CD4-positive, alpha-beta T cell treated with Interleukin-6 at 100 ng/mL for 8 hours (primary cell): ENCODE results near the gene CCDC33.

ENCODE experiments used
- DNase-seq: peaks from one replicate; pipeline ENCODE4 v3.0.0-alpha.2; 2020; ENCODE audit warnings: mixed read lengths, low spot score

The CCDC33 gene

DNA sequence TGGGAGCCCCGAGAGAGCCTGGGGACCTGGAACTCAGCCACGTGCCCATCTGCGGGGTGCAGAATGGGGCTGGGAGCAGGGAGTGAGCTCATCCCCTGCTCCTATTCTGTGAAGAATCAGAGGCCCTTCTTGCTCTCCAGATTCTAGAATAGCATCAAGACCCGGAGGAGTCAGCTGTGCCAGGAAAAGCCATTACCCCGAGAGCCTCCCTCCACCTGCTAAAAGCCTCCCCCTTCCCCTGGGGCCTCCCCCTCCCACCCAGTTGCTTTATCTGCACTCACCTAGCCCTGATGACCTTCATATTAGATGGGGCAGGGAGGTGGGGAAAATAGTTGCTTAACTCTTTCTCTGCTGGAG is 23.1 kb downstream of the CCDC33 start:
- DNase-seq = no peak

DNA sequence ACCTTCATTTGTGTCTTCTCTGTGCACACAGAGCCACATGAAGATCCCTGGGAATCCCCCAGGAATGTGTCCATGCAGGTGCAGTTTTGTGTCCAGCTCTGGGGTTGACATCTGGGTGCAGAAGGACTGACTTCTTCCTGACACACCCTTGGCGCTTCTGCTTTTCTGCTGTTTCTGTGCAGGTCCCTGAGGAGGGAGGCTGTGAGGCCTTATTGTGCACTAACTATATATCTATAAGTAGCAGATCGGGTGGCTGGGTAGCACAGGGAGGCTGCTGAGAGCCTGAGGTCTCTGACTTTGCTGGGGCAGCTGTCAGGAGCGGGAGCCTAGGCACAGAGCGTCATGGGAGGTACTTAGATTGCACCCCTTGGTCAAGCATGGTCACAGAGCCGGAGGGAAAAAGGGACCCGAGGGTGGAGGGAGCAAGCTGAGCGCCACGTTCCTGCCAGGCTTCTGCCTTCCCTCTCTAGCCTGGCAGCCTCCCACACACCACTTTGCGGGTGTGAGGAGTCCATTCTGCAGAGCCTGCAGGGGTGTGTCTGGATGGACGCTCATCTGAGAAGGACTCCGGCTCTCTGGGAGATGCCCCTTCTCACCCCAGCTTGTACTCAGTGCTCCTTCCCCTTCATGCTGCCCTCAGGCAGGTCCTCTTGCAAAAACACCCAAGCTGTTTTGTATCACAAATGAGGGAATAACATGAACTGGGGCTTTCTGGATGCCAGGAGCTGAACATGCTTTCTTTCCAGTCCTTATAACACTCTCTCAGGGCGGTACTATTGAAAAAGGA is 23.9 kb downstream of the CCDC33 start:
- no peak for DNase-seq

DNA sequence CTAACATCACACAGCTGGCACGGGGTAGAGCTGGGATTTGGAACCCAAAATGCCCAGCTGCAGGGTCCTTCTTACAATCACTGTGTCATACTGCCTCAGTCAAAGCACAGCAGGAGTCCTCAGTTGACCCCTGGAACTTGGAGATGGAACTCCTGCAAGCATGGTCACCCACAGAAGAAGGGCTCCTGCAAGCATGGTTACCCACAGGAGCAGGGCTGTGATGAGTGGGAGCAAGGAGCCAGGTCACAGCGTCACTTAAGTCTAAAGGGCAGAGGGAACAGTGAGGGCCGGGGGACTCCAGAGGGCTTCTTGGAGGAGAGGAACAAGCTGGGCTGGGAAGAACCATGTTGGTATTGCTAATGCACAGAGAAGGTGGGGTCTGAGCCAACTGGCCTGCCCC is 24.9 kb downstream of the CCDC33 start:
- no peak for DNase-seq

DNA sequence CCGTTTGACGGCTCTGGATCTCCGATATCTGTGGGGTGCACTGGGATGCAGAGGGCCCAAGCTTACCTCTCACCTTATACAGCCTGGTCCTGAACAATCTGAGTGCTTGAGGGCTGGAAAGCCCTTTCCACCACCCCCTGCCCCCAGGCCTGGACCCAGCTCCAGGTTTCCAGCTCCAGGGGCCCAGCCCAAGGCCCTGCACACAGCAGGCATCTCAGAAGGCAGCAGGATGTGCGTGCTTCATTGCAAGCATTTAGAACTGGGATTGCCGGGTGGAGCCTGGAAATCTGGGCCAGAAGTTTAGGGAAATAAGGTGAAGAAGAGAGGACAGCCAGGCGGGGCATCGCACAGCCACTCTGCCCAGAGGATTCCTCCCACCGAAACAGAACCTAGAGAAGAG is 25.6 kb downstream of the CCDC33 start:
- DNase-seq = no peak

DNA sequence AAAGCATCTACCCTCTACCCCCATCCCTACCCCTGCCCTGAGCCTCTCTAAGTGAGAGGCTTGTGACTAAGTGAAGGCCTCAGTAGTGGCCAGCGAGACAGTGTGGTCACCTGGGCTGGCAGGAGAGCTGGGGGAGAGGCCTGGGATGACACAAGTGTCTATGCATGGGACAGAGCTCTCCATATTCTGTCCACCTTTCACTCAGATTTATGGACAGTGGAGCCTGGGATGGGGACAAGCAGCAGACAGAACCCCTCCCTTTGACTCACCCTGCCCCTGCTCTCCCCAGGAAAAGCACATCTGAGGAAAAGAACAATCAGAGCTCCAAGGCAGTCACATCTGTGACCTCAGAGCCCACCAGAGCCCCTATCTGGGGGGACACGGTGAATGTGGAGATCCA is 26.0 kb downstream of the CCDC33 start:
- DNase-seq = no peak

DNA sequence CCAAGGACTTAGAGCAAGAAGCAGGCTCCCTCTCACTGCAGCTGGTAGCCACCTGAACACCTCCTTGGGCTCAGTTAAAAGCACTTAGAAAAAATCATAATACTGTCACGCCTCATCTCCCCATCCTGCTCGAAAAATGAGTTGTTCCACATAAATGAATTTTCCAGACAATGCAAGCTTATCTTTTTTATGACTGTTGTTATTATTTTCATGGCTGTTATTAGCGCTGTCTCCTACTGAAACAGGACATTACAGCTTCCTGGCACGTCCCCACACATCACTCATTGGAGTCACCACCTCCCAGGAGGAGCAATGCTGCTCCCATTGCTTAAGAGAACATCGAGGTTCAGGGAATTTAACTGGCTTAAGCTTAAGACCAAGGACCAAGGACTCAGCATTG is 26.5 kb downstream of the CCDC33 start:
- DNase-seq = no peak

DNA sequence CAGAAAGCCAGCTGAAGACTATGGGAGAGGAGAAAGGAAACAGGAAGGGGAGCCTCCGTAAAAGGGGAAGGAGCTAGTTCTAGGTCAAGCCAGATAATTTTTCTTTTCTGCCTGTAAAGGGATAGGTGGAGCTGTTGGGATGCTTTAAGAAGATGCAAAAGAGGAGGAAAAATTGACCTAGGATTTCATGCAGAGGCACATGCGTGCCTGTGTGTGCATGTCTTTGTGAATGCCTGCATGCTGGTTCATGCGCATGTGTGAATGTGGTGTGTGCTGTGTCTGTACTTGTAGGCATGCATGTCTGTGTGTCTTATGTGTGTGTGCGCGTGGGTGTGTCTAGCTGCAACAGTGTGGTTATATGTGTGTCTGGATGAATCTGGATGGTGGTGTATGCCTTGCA is 27.3 kb downstream of the CCDC33 start:
- DNase-seq = no peak

DNA sequence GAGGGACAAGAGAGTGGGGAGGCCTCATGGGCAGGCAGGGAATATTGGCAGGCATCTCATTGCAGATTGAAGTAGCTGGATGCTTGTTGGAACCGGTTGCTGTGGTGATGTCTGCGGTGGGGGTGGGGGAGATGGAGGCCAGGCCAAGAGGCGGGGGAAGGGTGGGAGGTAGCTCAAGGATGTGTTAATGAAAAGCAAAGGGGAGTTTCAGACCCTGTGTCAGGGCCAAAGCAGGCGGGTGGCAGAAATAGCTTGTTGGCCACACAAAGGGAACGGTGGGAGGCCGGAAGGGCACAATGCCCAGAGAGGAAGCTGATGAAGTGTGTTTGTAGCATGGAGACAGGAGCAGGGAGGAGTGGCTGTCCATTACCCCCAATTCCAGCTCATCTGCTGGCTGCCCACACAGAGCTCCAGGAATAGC is 28.0 kb downstream of the CCDC33 start:
- DNase-seq = no peak

DNA sequence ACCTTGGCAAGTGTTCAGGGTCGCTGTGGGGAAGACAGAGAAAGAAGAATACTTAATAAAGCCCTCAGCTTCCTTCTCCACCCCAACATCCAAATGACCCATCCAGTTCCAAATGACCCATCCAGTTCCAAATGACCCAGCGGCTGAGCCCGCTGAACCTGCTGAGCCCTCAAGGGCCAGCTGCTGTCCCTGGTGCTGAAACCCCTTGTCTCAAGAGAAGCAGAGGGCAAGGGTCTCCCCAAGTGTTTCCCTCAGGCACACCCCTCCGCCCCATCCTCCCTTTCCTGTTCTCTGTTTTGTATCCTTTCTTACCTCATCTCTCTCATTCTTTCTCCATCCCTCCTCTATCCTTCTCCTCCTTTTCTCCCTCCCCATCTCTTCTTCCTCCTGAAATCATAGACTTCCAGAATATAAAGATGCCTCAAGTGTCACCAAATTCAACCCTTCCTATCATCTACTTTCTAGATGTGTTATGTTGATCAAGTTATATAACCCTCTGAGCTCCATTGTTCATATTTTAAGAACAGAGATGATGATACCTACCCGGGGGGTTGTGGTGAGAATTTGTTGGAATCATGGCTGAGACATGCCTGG is 29.0 kb downstream of the CCDC33 start:
- no peak for DNase-seq

DNA sequence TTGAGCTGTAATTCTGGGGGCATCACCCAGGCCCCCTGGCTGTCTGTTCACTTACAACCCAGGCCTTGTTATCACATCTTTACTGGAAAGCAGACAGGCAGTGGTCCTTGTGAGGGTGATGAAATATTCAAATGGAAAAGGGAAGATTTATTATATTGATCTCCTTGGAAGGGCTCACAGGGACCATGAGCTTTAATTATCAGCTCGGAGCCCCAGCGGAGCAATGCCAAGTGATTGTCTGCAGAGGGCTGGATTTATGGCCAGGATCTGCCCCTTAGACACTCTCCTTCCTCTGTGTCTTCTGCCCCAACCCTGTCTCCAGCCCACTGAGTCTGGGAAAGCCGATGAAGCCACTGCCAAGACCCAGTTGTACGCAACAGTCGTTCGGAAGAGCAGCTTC is 31.9 kb downstream of the CCDC33 start:
- no peak for DNase-seq

DNA sequence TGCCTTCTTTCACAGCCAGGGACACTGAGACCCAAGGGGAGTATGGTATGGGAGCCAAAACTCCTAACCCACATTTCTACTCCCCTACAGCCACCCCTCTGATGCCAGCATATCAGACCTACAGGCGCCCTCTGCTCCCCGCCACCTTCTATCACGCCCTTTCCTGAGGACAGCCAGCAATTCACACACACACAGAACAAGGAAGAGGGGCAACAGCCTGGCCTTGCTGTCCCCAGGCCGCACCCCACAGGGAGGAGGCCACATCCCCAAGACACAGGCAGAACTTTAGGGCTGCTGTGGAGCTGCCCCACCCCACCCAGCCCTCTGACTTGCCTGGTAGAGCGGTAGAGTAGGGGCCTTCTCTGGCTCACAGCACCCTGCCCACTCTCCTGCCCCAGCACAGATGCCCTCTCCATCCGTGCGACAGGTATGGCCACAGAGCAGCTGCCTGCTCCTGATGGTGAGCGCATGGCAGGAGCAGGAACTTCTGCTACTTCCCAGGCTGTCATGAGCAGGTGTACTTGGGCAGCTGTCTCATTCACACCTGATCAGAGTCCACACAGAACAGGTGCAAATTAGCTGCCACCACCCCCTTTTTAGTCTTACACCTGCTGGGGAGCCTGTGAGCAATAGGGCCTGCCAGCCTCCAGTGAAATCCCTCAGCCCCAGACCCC is 33.4 kb downstream of the CCDC33 start:
- DNase-seq = no peak

DNA sequence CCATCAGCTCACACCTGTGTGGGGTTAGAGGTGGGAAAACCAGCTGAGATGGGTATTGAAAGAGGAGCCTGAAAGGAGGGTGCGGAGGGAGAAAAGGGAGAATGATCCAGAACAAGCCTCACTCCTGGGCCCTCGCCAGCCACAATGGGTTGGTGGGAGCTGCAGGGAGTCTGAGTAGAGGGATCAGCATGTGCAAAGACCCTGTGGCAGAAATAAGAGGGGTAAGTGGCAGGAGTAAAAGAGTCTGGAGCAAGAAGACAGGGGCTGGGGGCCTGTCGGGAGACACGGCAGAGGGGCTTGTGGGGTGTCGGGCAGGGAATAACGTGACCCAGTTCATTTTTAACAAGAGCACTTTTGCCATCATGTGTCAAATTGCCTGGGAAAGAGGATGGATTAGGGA is 34.0 kb downstream of the CCDC33 start:
- no peak for DNase-seq

DNA sequence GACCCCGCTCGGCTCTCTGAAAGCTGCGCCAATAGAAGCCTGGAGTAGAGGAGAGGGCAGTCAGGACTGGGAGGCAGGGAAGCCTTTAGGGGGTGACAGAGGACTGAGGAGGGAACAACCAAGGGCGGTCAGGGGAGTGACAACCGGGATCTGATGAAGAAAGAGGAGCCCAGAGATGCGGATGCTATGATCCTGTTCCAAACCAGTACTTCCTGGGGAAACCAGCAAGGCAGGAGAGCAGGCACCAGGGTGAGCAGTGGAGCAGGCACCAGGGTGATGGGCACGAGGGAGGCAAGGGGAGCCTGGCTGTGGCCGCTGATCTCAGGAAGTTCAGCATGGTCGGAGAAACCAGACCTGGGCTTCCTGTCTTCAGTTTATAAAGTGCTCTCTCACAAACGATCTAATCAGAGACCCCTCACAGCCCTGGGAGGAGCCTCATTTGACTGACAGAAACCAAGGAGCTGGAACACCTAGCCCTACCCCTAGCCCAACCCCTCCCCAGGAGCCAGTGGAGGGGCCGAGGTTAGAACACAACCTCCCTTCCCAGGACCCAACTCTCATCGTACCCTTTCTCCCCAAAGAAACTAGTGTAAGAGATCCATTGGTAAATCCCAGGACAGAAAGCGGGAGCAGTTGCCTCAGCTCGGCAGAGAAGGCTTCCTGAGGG is 34.9 kb downstream of the CCDC33 start:
- no peak for DNase-seq

DNA sequence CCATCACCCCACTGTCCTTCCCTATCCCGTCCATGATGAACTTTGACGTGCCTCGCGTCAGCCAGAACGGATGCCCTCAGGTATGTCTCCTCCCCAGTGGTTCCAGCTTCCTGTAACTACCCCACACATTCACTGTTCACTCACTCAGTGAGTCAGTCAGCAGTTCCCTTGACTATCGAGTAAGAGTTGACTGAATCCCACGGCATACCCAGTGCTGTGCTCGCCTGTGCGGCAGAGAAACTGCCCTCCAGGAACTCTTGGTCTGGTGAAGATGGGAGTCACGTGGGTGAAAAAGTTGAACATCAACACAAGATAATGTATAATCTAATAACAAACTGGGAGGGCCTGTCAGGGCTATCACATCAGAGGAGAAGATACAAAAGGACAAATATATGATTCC is 36.7 kb downstream of the CCDC33 start:
- DNase-seq = no peak

DNA sequence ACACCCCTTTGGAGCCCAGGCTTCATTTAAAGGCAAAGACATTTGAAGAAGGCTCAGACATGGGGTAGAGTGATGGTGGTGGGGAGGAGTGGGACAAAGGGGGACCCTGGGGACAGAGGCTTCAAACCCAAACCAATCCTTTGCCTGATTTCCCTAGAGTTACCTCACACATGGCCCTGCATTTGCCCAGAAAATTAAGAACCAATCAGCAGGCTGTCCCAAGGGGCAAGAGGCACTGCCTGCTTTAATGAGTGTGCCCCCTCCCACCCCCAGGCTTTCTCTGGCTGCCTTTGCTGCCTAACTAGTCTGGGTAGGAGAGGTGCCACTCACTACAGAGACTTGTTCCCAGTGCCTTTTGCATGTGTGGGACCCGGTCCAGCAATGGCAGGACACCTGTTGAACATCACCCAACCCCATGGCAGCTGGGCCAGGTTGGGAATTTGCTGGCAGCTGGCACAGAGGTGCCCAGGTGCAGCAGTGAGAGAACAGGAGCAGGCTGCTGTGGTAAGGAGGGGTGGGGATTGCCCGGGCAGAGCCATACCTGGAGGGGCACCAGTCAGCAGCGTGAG is 38.4 kb downstream of the CCDC33 start:
- DNase-seq = no peak

DNA sequence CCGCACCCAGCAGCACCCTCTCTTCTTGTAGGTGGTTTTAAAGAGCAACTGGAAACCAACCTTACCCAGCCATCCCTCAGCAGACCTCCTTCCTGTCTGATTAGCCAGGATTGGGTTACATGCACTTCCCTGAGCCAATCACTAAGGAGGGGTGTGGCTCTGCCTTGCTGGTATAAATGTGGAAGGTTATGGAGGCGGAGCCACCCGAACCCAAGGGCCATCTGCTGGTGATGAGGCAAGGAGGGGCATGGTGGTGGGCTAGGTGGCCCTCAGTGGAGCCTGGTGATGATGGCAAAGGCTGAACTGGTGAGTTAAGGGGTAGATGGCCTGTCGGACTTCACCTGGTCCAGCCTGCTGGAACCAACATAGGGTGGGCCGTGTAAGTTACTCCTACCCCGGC is 39.8 kb downstream of the CCDC33 start:
- DNase-seq = no peak

DNA sequence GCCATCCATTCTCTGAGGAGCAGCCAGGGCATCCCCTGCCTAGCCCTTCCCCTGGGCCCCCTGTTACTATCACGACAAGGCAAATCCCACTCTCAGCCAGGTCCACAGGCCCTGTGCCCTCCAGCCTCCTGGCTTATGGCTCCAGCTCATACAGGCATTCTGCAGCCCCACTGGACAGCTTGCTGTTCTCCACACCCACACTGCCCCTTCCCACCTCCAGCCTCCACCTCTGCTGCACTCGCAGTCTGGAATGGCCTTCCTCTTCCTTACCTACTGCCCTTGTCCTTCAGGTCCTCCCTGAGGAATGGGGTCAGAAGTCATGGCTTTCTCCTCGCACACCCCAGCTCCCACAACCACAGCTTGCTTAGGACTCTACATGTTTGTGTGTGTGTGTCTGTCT is 40.4 kb downstream of the CCDC33 start:
- no peak for DNase-seq

DNA sequence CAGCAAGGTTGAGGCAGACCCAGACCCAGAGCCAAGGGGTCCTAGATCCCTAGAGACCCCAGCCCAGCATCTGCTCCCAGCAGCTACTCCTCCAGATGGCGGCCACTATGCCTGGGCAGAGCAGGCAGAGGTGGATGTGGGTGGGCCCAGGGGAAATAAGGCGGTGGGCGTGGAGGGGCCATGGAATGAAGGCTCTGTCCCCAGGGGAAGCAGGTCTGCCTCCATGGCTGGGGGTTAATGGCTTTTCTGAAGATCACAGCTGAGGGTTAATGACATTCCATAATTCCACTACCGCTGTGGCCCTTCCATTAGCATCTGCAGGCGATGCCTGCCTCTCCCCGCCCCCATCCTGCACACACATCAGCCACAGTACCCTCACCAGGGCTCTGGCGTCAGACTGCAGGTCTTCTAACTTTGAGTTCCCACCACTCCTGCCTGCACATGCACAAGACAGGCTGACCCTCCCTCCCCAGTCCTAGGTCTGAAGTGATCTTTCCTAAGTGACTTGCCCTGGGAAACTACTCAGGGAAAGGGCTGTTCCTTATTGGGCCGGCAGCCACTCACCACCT is 41.2 kb downstream of the CCDC33 start:
- DNase-seq = no peak

DNA sequence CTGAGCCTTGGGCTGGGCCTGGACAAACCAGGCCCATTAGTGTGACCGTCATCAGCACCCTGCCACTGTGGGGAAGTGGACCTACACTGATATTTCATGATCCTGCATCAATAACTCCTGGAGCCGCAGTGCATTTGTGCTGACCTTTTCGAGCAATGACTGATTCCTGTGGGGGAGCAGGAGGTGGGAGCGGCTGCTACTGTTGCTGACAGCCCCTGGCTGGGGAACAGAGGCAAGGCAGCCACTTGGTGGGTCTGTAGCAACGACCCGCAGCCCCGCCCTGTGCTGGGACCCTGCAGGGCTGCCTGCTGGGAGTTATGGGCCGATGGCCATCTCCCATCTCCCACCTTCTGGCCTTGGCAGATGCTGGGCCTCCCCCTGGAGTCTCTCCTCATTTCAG is 42.1 kb downstream of the CCDC33 start:
- DNase-seq = no peak

DNA sequence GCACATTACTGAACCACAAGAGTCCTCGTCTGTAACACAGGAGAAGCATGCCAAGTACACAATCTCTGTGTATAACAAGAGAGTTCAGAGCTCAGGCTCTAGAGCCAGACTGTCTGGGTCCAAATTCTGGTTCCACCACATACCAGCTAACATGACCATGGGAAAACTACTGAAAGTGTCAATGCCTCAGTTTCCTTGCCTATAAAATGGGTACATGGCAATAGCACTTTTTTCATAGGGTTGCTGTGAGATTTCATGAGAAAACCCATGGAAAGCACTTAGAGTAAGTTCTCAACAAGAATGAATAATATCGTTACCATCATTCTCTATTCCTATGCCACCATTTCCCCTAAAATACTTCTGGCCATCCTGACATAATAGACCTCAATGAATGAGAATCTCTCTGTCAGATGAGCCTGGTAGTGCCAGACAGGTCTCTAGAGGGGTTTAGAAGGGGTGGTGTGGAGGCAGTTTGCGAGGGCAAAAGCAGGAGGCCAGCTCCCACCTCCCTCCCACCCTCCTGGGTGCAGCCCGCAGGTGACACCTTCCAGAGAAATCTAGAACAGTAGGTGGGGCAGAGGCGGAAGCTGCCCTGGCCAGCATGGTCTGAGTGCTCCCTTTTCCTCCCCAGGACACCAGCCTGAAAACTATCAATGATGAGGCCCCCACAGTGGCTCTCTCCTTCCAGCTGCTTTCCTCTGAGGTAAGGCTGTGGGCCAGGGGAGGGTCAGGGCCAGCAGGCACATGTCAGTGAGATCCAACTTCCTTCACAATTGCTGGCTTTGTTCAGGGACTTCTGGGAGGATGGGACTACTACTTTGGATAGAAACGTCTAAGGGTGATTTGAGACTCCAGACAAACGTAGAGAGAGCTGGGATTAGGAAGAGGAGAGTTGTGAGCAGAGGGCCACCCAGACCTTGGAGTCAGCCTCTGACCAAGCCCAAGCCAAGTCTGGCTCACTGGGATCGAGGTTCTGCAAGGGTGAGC is 45.3 kb downstream of the CCDC33 start:
- no peak for DNase-seq

DNA sequence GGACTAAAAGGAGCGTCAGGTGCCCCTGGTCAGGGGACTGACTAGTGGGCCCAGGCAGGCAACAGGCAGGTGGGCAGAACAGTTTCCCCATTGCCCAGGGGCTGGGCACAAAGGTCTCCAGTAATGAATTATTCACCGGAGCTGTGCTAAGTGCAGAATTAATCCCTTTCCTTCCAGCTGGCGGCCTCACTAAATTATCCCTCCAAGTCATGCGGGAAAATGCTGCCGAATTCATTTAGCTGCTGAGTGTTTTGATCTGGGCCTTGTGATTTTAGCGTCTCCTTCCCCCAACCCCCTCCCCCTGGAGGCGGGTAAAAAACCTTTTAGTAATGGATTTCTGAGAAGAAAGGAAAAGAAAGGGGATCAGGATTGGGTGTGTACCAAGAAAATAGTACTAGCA is 47.2 kb downstream of the CCDC33 start:
- DNase-seq = no peak
